SK-N-SH treated with all-trans-retinoic acid at 6 μM for 48 hours (cell line): ENCODE data around the gene PTGR1.

Experiments
- BACH2 ChIP-seq: fragments of 250-450 bp; sonication (Bioruptor Pico); IDR thresholded peaks from 2 replicates; pipeline ENCODE4 v1.9.0; 2021; ENCODE audit warnings: mild to moderate bottlenecking, borderline replicate concordance
- GLIS3 ChIP-seq: fragments of 250-450 bp; sonication (Bioruptor Pico); IDR thresholded peaks from 2 replicates; pipeline ENCODE4 v1.5.0; 2020; ENCODE audit warnings: mild to moderate bottlenecking, moderate library complexity
- ISL1 ChIP-seq: fragments of 250-450 bp; sonication (Bioruptor Pico); IDR thresholded peaks from 2 replicates; pipeline ENCODE4 v2.1.2; 2022; ENCODE audit warnings: mild to moderate bottlenecking, moderate library complexity
- PATZ1 ChIP-seq: fragments of 250-450 bp; sonication (Bioruptor Pico); IDR thresholded peaks from 2 replicates; pipeline ENCODE4 v1.8.0; 2020; ENCODE audit warnings: mild to moderate bottlenecking, moderate library complexity, borderline replicate concordance
- POU6F1 ChIP-seq: fragments of 250-450 bp; sonication (Bioruptor Pico); IDR thresholded peaks from 2 replicates; pipeline ENCODE4 v1.8.0; 2021; ENCODE audit warnings: low read depth, mild to moderate bottlenecking, moderate library complexity, borderline replicate concordance
- PPARA ChIP-seq: fragments of 250-450 bp; sonication (Bioruptor Pico); IDR thresholded peaks from 2 replicates; pipeline ENCODE4 v1.5.0; 2020; ENCODE audit warnings: mild to moderate bottlenecking, borderline replicate concordance
- RARB ChIP-seq: fragments of 250-450 bp; sonication (Bioruptor Pico); IDR thresholded peaks from 2 replicates; pipeline ENCODE4 v1.8.0; 2021; ENCODE audit warnings: mild to moderate bottlenecking, moderate library complexity
- SNAI2 ChIP-seq: fragments of 250-450 bp; sonication (Bioruptor Pico); IDR thresholded peaks from 2 replicates; pipeline ENCODE4 v1.5.0; 2020; ENCODE audit warnings: mild to moderate bottlenecking, moderate library complexity
- TOX ChIP-seq: fragments of 250-450 bp; sonication (Bioruptor Pico); IDR thresholded peaks from 2 replicates; pipeline ENCODE4 v1.8.0; 2021; ENCODE audit warnings: mild to moderate bottlenecking, moderate library complexity, borderline replicate concordance
- ZC3H10 ChIP-seq: fragments of 250-450 bp; sonication (Bioruptor Pico); IDR thresholded peaks from 2 replicates; pipeline ENCODE4 v1.5.1; 2021; ENCODE audit warnings: mild to moderate bottlenecking, moderate library complexity
- ZFP3 ChIP-seq: fragments of 250-450 bp; sonication (Bioruptor Pico); IDR thresholded peaks from 2 replicates; pipeline ENCODE4 v1.5.0; 2020; ENCODE audit warnings: mild to moderate bottlenecking, moderate library complexity
- ZFP30 ChIP-seq: fragments of 450-650 bp; formaldehyde crosslinking; IDR thresholded peaks from 2 replicates; pipeline ENCODE4 v1.5.0; 2022; ENCODE audit warnings: mild to moderate bottlenecking, moderate library complexity
- TF ChIP-seq, protein P1 (sequence below): fragments of 250-450 bp; sonication (Bioruptor Pico); IDR thresholded peaks from 2 replicates; pipeline ENCODE4 v1.5.1; 2020; ENCODE audit warnings: low read depth, mild to moderate bottlenecking, moderate library complexity

- TF ChIP-seq, protein P1, sequence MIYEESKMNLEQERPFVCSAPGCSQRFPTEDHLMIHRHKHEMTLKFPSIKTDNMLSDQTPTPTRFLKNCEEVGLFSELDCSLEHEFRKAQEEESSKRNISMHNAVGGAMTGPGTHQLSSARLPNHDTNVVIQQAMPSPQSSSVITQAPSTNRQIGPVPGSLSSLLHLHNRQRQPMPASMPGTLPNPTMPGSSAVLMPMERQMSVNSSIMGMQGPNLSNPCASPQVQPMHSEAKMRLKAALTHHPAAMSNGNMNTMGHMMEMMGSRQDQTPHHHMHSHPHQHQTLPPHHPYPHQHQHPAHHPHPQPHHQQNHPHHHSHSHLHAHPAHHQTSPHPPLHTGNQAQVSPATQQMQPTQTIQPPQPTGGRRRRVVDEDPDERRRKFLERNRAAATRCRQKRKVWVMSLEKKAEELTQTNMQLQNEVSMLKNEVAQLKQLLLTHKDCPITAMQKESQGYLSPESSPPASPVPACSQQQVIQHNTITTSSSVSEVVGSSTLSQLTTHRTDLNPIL (CRISPR knock-in tag): no peak
- TF ChIP-seq PPARA (CRISPR knock-in tag) (no peak), GLIS3 (CRISPR knock-in tag) (no peak), TOX (no peak), SNAI2 (no peak), RARB (CRISPR knock-in tag) (no peak), ZC3H10 (no peak), ZFP30 (CRISPR knock-in tag) (no peak), PATZ1 (CRISPR knock-in tag) (no peak), ZFP3 (CRISPR knock-in tag) (no peak), POU6F1 (CRISPR knock-in tag) (no peak), BACH2 (no peak), ISL1 (CRISPR knock-in tag) (no peak)
Measured at GRCh38 chr9:111621895-111622480, 22.5 kb upstream of the PTGR1 start.
